ENCODE results near the gene LRRK1. TPM values are rescaled to one million over a fixed set of nuclear protein-coding genes. Genes with fewer than 3 reads are reported as not detected.

LRRK1 gene
- total and polyA plus RNA-seq, 2 donors (not counting 1 experiment from before 2014, with no cell fraction given), result 19.8 to 53.0 TPM

DNA sequence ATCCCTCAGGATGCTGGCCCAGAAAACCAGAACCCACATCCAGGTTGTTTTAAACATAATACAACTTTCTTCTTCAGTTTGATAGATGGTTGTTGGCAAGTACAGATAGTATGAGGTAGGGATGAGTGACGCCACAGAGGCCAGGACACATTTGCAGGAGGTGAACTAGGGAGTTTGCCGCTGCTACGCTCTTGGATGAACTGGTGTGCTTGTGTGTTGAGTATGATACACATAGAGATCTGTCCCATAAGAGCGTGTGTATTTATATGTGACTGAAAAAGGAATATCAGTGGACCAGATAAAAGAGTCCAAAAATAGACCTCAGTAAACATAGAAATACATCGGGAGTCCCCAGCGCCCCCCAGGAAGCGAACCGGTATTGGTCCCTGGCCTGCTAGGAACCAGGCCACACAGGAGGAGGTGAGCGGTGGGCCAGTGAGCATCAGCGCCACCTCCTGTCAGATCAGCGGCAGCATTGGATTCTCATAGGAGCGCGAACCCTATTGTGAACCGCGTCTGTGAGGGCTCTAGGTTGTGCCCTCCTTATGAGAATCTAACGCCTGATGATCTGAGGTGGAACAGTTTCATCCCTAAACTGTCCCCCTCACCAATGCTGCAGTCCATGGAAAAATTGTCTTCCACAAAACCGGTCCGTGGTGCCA, 98.1 kb downstream of the LRRK1 start:
- H3K9me3 ChIP-seq (ENCODE audit: control extremely low read depth in 1 of 3, control insufficient read depth in 2 of 3, insufficient read depth in 1 of 3, low read length in 2 of 3), result no peaks in the 10 kb centered on the region
- H4K20me1 ChIP-seq (ENCODE audit: control insufficient read depth, insufficient read depth, low read length, poor library complexity, severe bottlenecking), result no peaks in the 10 kb centered on the region
- no peak overlapping the region for H3K4me3 ChIP-seq (ENCODE audit: control extremely low read depth in 1 of 5, extremely low read depth in 1 of 5, insufficient read depth in 1 of 5, low read depth in 2 of 5, low read length in 4 of 5)
- H3K9ac ChIP-seq (ENCODE audit: low read length), result no peak overlapping the region
- ChIA-PET POLR2A (no interaction called here), CTCF (interaction anchor here (0.6 to 11.1 kb wide), 10 partner anchors 10 to 274 kb away, joined by 3 to 133 read pairs (median 10); no protein-coding TSS in a partner anchor)
- no peak overlapping the region for H3K27ac ChIP-seq (ENCODE audit: low read length in 2 of 2)
- Mint-ChIP-seq H3K4me1 (no peaks in the 10 kb centered on the region), H3K27me3 (no peaks in the 10 kb centered on the region), H3K9me3 (ENCODE audit: insufficient read depth) (no peaks in the 10 kb centered on the region), H3K27ac (no peak overlapping the region), H3K4me3 (no peak overlapping the region)
- H2AFZ ChIP-seq (ENCODE audit: insufficient read depth, low read depth, low read length, poor library complexity, severe bottlenecking), result no peak overlapping the region
- ATAC-seq (ENCODE audit: low read depth) (no peak), DNase-seq (no peak)
- no peaks in the 10 kb centered on the region for H3K4me1 ChIP-seq (ENCODE audit: control insufficient read depth in 2 of 2, insufficient read depth in 2 of 2, low read length in 2 of 2)
- H3K36me3 ChIP-seq (replicated peaks in 1 of 2; ENCODE audit: control extremely low read depth in 1 of 2, control insufficient read depth in 1 of 2, extremely low read depth in 1 of 2, insufficient read depth in 2 of 2, low read length in 1 of 2), result peaks cover 12 to 59% of the 10 kb centered on the region in 2 experiments
- 87% methylated on average over 15 of the region's 18 CpGs for WGBS (ENCODE audit: insufficient coverage)
- no peak for TF ChIP-seq EZH2 (IDR thresholded peaks at IDR 0.05; ENCODE audit: borderline replicate concordance, insufficient read depth, low read depth, low read length, poor library complexity, severe bottlenecking)
- TF ChIP-seq, protein P1, sequence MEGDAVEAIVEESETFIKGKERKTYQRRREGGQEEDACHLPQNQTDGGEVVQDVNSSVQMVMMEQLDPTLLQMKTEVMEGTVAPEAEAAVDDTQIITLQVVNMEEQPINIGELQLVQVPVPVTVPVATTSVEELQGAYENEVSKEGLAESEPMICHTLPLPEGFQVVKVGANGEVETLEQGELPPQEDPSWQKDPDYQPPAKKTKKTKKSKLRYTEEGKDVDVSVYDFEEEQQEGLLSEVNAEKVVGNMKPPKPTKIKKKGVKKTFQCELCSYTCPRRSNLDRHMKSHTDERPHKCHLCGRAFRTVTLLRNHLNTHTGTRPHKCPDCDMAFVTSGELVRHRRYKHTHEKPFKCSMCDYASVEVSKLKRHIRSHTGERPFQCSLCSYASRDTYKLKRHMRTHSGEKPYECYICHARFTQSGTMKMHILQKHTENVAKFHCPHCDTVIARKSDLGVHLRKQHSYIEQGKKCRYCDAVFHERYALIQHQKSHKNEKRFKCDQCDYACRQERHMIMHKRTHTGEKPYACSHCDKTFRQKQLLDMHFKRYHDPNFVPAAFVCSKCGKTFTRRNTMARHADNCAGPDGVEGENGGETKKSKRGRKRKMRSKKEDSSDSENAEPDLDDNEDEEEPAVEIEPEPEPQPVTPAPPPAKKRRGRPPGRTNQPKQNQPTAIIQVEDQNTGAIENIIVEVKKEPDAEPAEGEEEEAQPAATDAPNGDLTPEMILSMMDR (IDR thresholded peaks at IDR 0.05), result no peak
- H3K79me2 ChIP-seq (ENCODE audit: control insufficient read depth, insufficient read depth, low read length), result no peaks in the 10 kb centered on the region
- no peak overlapping the region for H3K4me2 ChIP-seq (replicated peaks; ENCODE audit: low read depth, low read length, poor library complexity, severe bottlenecking)
- intact Hi-C loops (cut with micrococcal nuclease), result loop anchor here (5.0 kb wide), 2 partner anchors 70 to 625 kb away; no protein-coding TSS in a partner anchor
- no peaks in the 10 kb centered on the region for H3K27me3 ChIP-seq (replicated peaks in 1 of 4; ENCODE audit: control extremely low read depth in 1 of 4, control insufficient read depth in 3 of 4, insufficient read depth in 4 of 4, low read length in 3 of 4)

DNA sequence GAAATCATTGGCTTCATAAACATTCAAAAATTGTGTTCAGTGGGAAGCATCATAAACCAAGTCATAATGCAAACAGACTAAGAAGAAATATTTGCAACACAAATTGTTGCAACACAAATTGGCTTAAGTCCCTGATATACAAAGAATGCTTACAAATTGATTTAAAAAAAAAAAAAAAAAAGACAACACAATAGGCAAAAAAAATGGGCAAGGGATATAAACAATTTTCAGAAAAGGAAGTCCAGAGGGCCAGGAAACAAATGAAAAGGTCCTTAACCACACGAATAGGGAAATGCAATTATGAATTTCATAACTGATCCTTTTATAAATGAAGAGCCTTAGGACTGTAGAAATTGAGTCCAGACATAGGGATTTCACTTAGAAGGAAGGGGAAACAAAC, 98.9 kb downstream of the LRRK1 start:
- no peaks in the 10 kb centered on the region for H3K27me3 ChIP-seq (replicated peaks in 1 of 4; ENCODE audit: control extremely low read depth in 1 of 4, control insufficient read depth in 3 of 4, insufficient read depth in 4 of 4, low read length in 3 of 4)
- no peaks in the 10 kb centered on the region for H3K4me1 Mint-ChIP-seq
- intact Hi-C loops (cut with micrococcal nuclease), result loop anchor here (5.0 kb wide), 2 partner anchors 69 to 624 kb away; no protein-coding TSS in a partner anchor
- H3K4me3 Mint-ChIP-seq, result no peak overlapping the region
- TF ChIP-seq EZH2 (IDR thresholded peaks at IDR 0.05; ENCODE audit: borderline replicate concordance, insufficient read depth, low read depth, low read length, poor library complexity, severe bottlenecking), result no peak
- TF ChIP-seq, protein P1 (IDR thresholded peaks at IDR 0.05), result no peak
- no peak overlapping the region for H3K4me2 ChIP-seq (replicated peaks; ENCODE audit: low read depth, low read length, poor library complexity, severe bottlenecking)
- peaks cover 11 to 59% of the 10 kb centered on the region in 2 experiments for H3K36me3 ChIP-seq (replicated peaks in 1 of 2; ENCODE audit: control extremely low read depth in 1 of 2, control insufficient read depth in 1 of 2, extremely low read depth in 1 of 2, insufficient read depth in 2 of 2, low read length in 1 of 2)
- no peak overlapping the region for H3K27ac ChIP-seq (ENCODE audit: low read length in 2 of 2)
- H3K4me3 ChIP-seq (ENCODE audit: control extremely low read depth in 1 of 5, extremely low read depth in 1 of 5, insufficient read depth in 1 of 5, low read depth in 2 of 5, low read length in 4 of 5), result no peak overlapping the region
- DNase-seq (no peak), ATAC-seq (ENCODE audit: low read depth) (no peak)
- WGBS (ENCODE audit: insufficient coverage), result no CpG with 5 or more reads among the region's 1 CpG
- no peak overlapping the region for H3K9ac ChIP-seq (ENCODE audit: low read length)
- no peaks in the 10 kb centered on the region for H3K9me3 Mint-ChIP-seq (ENCODE audit: insufficient read depth)
- CTCF ChIA-PET, result interaction anchor here (2.1 to 2.7 kb wide), 2 partner anchors 9 to 240 kb away, joined by 10 to 13 read pairs; no protein-coding TSS in a partner anchor
- POLR2A ChIA-PET, result no interaction called here
- H3K9me3 ChIP-seq (ENCODE audit: control extremely low read depth in 1 of 3, control insufficient read depth in 2 of 3, insufficient read depth in 1 of 3, low read length in 2 of 3), result no peaks in the 10 kb centered on the region
- H4K20me1 ChIP-seq (ENCODE audit: control insufficient read depth, insufficient read depth, low read length, poor library complexity, severe bottlenecking), result no peaks in the 10 kb centered on the region
- no peaks in the 10 kb centered on the region for H3K4me1 ChIP-seq (ENCODE audit: control insufficient read depth in 2 of 2, insufficient read depth in 2 of 2, low read length in 2 of 2)
- no peaks in the 10 kb centered on the region for H3K27me3 Mint-ChIP-seq
- H3K79me2 ChIP-seq (ENCODE audit: control insufficient read depth, insufficient read depth, low read length), result no peaks in the 10 kb centered on the region
- H2AFZ ChIP-seq (ENCODE audit: insufficient read depth, low read depth, low read length, poor library complexity, severe bottlenecking), result no peak overlapping the region
- H3K27ac Mint-ChIP-seq, result no peak overlapping the region
